GM21526 (cell line): ENCODE data around the gene CNN1.
"Not testable (repeated sequence)": the region's sequence is repeated elsewhere in the genome, so short reads cannot be mapped to it uniquely, and the experiment has no call there.

Experiments used
- ATAC-seq: cut with Tn5 transposase; IDR thresholded peaks from one replicate; pipeline ENCODE4 v1.9.1; 2021; ENCODE audit warnings: moderate library complexity; ENCODE audit not compliant: unreplicated experiment, low FRiP score

Gene CNN1

DNA sequence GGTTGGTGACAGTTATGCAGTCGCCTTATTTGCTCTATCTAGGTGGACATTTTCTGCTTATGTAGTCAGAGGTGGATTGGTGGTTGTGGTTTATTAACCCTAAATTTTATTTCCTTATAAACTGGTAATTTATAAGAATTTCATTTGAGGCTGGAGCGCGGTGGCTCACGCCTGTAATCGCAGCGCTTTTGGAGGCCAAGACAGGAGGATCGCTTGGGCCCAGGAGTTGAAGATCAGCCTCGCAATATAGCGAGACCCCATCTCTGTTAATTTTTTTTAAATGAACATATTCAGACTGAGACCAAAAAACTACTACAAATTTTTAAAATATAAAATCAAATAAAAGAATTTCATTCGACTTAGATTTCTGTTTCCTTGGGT is 59.4 kb downstream of the CNN1 start:
- ATAC-seq, result no peak

DNA sequence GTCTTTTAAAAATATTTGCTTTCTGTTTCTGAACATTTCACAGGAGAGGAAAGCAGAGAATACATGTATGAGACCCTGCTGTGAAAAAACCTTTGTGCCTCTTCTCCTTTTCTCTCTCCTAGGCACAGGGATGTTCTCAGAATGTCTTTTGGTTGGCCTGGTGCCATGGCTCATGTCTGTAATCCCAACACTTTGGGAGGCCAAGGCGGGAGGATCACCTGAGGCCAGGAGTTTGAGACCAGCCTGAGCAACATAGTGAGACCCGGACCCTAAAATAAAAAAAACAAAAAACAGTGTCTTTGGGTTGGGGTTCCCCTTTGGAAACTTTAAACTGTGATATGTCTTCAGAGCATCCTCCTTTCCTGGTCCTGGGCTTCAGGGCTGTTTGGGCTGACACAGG is 60.1 kb downstream of the CNN1 start:
- no peak for ATAC-seq

DNA sequence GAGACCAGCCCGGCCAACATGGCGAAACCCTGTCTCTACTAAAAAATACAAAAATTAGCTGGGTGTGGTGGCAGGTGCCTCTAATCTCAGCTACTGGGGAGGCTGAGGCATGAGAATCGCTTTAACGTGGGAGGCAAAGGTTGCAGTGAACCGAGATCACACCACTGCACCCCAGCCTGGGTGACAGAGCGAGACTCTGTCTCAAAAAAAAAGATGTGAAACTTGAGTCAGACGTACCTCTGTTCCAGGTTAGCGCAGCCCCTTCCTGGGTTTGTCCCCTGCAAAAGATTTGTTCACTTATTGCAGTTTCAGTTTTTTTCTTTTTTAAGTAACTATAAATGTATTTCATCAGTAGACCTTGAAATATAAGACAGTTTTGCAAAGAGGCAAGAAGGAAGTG is 61.1 kb downstream of the CNN1 start:
- ATAC-seq, result not testable (repeated sequence)
